CD4-positive, alpha-beta T cell treated with Interferon gamma for 1 hour (primary cell): Measurements from ENCODE around the gene ZHX3.

Experiments used
- DNase-seq: peaks from one replicate; pipeline ENCODE4 v3.0.0-alpha.2; 2020

Gene ZHX3

DNA sequence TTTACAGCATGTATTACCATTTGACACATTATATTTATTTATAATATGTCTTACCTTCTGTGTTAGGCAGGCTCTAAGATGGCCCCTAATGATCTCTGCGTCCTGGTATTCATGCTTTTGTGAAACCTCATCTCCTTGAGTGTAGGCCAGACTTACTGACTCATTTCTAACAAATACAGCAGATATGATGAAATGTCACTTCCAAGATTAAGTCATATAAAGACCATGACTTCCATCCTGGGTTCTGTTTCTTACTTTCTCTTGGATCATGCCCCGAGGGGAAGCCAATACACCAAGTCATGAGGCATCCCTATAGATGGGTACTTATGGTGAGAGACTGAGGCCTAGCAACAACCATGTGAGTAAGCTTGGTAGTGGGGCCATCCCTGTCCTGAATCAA lies 30.2 kb downstream of the ZHX3 start:
- no peak for DNase-seq

DNA sequence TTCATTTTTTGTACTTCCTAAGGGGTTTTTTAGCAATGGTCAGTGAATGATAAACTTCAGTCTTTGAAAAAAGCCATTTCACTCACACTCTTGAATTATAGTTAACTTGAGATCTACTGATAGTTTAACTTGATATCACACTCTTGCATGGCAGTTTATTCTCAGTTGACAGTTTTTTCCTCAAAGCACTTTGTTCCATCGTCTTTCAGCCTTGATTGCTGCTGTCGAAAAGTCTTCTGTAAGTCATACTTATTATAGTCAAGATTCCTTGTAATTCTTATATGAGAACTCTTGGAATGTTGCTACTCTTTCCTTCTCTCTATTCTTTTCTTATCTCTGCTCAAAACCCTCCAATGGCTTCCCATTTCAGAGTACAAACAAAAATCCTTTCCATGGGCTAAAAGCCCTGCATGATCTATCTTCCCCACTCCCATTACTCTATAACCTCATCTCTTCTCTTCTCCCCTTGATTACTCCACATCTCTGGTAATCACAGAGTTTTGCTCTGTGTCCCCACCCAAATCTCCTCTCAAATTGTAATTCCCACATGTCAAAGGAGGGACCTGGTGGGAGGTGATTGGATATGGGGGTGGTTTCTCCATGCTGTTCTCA lies 31.2 kb downstream of the ZHX3 start:
- DNase-seq, result no peak

DNA sequence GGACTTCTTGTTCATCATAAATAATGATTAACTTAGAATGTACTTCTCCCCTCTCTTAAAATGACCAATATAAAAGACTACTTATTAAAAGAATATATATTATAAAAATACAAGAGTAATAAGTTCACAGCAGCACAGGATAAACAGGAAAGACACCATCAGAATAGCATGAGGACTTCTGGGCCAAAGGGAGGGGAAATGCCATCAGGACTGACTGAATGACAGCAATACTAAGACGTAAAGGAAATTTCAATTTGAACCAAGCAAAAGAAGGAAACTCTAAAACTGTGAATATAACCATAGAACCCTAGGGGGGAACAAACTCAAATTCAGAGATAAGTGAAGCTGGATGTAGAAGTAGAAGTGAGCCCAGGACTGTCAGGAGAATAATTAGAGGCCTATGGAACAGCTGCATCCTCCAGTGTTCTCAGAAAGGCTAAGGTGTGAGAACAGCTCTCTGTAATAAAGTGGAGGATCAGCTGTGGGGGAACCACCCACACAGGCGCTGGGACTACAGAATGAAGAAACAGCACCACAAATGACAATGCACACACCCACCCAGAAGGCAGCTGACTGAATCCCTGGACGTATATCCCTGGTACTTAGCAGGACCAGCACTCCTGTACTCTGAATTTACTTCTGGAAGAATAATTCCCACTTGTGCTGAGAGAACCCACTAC lies 37.8 kb downstream of the ZHX3 start:
- DNase-seq, result no peak

DNA sequence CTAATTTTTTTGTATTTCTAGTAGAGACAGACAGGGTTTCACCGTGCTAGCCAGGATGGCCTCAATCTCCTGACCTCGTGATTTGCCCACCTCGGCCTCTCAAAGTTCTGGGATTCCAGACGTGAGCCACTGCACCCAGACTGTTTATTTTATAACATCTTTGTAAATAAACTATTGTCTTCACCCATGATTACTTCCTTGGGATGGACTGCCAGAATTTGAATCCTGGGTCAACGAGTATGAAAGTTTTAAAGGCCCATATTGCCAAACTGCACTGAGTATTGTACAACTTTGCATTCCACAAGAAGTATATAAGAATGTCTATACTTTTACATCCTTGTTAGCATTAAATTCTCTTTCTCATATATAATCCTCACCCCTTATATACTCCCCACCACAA lies 38.6 kb downstream of the ZHX3 start:
- DNase-seq, result no peak

DNA sequence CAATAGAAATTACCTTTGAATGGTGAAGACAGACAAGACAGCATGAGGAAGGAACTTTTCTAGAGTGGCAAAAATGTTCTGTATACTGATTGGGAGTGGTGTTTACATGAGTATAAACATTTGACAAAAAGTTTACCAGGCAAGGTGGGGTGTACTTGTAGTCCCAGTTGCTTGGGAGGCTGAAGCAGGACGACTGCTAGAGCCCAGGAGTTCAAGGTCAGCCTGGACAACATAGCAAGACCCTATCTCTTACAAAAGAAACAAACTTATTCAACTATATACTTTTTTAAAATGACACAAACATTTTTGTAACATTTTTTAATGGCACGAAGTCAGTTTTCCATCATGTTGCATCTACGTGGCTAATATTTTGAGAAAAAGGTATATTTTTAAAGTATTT lies 40.5 kb downstream of the ZHX3 start:
- no peak for DNase-seq

DNA sequence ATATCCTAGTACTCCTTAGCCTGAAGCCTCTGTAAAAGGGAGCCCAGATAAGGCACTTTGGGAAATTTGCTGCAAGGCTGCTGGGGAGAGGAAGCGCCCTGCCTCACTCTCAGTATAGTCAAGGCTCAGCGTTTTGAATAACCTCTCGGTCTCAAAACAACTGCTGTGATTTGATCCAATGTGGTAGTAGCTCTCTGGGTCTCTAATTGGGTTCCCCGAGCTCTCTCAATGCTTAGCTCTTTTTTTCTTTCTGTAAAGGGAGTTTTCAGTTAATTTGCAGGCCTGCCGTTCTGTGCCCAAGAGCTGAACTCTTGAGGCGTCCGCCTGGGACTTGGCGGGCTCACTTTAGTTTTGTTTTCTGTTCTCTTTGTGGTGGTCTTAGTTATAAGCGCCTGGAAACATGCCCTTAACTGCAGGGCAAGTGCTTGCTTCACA lies 41.2 kb downstream of the ZHX3 start:
- DNase-seq, result no peak

DNA sequence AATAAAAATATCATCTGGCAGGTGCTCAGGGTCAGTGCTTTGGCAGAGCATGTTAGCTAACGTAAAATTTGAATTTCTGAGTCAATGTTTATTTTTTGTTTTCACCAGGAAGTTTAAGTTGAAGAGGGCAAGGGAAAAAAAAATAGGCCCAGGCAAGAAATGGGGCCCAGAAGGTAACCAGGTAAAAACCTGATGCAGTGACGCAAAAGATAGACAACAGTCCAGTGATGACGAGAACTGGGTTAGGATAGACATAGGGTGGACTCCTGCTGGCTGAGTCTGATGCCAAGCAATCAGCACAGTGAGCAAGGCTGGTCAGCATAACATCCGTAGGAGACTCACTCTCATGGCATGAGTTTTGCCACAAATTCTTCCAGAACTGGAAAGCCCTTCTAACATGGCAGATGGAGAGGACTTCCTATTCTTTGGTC lies 42.2 kb downstream of the ZHX3 start:
- DNase-seq, result no peak

DNA sequence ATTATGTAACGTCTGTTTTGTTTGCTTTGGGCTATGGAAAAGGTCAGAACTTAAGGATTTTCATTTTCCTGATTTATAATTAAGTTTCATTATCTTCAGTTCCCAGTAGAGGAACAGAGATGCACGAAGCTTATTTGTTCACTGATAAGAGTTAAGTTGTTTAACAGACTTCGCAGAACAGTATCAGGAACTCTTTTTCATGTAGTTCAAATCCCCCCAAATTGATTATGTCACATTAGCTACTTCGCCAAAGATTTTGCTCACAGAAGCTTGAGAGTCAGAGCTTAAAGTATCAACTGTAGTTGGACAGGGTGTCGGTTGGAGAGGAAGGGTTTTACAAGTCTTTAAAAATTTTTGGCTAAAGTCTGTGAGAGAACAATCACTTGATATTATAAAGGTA lies 43.4 kb downstream of the ZHX3 start:
- no peak for DNase-seq

DNA sequence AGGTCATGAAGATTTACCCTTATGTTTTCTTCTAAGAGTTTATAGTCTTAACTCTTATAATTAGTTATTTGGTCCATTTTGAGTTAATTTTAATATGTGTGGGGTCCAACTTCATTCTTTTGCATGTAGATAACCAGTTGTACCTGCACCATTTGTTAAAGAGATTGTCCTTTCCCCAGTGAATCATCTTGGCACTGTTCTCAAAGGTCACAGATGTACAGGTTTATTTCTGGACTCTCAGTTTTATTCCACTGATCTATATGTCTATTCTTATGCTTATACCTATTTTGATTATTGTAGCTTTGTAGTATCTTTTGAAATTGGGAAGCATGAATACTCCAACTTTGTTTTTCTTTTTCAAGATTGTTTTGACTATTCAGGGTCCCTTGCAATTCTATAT lies 44.1 kb downstream of the ZHX3 start:
- DNase-seq, result no peak

DNA sequence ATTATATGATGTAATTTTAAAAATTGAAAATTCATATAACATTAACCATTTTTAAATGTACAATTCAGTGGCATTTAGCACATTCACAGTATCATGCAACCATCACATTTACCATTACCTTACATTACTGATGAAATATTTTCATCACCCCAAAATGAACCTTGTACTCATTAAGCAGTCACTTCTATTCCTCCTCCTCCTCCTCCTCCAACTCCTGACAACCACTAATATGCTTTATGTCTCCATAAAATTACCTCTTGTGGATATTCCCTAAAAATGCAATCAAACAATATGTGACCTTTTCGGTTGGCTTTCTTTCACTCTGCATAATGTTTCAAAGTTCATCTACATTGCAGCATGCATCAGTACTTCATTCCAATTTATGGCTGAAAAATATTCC lies 45.2 kb downstream of the ZHX3 start:
- DNase-seq, result no peak

DNA sequence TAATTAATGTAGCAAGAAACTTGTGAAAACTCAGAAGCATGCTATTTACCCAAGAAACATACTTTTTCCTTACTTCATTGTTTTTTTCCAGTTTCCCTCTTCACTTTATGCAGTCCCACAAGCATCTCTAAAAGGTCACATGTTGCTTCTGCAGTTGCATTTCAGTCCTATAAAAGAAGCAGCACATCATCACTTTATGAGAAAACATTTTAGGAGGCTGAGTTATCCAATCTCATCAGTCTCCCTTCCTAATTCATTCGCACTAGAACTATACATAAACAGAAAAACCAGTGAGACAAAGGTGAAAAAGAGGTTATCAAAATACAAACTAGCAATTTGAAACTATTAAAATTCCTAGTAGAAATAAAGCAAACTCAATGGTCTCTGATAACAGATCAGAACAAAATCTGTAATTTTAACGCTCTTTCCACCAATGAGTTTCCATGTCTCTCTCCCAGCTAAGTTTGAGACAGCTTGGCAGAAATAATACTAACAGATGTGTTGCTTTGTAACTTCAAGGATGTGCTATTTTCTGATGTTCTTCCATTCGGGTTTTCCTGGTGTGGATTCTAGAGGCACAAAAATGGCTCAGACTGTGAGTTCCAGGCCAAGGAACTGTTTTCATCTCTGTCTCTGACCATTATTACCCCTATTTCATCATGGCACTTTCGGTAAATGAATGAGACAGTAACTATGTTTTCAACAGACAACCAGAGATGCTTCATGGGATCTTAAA lies 48.4 kb downstream of the ZHX3 start:
- DNase-seq, result no peak

DNA sequence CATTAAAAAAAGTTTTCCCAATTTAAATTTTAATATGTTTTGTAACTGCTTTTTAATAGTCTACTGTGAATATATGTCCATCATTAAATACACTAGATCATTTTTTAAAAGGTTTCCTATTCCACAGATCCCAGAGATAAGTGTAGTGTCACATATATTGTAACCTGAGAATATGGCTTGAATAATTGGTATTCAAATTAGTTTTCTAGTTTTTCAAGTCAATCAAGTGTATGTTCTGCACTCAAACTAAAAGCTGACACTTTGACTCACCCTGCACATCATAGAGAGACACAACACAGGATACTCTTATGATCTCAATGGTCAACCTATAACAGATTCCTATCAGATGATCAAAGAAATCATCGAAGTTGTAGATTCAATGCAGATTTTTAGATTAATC lies 49.1 kb downstream of the ZHX3 start:
- no peak for DNase-seq

DNA sequence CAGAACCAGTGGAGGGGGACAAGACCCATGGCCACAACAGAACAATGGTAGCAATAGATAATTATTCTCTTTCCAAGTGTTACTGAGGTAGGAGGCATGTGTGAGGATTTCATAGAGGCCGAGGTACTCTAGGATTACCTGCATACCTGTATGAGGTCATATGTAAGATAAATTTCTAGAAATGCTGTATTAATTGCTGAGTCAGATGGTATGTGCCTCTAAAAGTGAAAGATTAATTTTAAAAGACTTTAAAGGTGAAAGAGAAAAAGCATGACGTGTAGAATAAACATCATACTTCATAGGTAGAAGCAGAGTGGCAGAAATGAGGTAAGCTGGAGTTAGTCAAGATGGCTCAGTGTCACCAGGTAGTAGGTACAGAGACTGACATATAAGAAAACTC lies 51.6 kb downstream of the ZHX3 start:
- no peak for DNase-seq

DNA sequence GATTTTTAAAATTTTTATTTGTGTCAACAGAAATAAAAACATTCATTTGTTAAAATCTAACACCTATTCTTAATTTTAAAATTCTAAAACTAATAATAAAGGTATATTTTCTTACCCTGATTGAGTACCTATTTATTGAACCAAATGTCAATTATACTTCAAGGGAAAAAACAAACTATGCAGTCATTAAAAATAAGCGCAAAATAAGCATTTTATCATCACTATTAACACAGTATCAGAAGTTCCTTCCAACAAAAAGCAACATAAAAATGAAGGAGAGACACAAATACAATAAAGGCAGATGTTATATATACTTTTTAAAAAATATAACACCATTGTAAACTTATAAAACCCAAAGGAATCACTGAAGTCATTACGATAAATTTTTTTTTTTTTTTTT lies 52.7 kb downstream of the ZHX3 start:
- no peak for DNase-seq

DNA sequence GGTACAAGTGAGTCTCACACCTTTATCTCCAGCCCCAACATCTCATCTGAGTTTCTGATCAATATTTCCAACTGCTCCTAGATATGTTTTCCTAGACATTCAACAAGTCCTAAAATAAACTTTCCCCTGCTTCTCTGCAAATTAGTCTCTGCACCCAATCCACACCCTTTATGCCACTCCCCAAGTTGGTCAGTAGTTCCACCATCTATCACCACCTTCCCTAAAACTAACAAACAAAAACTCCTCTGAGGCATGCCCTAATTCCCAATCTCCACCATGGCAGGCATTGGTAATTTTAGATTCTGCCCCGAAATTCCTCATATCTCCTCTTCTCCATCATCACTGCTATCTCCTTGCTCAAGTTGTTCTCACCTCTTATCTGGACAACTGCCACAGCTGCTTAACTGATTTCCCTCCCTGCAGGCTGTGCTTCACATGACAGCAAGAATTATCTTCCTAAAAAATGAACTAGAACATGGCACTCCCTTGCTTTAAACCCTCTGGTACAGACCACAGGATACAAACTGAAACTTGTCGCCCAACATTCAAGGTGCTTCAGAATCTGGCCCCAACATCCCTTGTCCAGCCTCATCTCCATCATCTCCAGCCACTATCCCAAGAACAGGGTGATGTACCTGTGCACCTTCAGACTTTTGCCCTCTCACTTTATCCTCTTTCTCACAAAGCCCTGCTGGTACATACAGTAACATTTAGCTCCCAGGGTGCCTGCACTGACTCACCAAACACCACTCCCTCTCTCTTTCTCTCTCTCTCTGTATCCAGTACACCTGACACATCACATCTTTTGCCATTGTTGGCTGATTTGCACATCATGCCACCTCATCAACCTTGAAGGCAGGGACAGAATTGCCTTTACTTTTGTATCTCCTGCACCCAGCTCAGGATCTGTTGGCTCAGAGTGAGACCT lies 55.5 kb downstream of the ZHX3 start:
- DNase-seq, result no peak

DNA sequence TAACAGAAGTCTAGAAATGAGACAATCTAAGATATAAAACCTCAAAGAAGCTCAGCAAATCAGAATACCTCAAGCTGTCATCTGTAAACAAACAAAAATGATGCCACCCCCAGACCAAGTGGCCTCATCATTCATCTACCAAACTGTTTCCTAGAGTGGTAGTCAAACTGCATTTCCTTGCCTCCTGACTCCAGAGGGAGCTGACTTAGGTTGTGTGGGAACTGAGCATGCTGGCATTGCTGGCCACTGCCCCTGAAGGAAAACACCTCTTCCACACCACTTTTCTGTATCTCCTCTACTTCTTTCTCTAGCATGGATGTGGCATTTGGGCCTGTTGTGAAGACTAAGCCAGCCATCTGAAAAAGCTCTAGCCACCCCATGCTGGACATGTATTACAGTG lies 56.3 kb downstream of the ZHX3 start:
- no peak for DNase-seq

DNA sequence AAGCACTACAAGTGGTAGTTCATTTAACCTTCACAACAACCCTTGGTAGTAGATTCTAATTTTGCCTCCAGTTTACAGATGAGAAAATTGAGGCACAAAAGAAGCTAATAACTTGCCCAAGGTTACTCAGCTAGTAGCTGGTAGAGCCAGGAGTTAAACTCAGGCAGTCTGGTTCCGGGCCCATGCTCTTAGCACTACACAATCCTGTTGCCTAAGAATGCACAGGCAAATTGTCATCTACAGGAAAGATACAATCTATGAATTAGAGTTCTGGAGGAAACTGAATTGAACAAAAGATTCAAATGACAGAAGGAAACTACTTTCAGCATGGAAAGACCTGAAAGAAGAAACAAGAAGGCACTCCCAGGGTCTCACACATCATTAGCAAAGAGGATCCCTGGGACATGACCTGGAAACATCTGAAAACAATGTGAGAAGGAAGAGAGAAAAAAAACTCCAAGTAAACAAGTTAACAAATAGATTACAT lies 56.8 kb downstream of the ZHX3 start:
- DNase-seq, result no peak

DNA sequence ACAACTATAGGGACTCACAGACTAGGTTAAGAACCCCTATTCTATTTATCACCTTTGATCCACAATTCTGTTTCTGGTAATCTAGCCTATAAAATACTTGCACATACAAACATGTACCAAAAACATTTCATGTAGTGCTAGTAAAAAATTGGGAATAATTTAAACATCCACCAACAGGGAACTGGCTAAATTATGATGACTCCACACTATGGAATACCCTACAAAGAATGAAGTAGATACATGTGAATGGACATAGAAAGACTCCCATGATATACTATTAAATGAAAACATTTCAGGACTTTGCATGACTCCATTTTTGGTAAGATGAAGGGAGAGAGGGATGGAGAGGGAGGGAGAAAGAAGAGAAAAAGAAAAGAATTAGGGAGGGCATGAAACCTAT lies 58.2 kb downstream of the ZHX3 start:
- no peak for DNase-seq

DNA sequence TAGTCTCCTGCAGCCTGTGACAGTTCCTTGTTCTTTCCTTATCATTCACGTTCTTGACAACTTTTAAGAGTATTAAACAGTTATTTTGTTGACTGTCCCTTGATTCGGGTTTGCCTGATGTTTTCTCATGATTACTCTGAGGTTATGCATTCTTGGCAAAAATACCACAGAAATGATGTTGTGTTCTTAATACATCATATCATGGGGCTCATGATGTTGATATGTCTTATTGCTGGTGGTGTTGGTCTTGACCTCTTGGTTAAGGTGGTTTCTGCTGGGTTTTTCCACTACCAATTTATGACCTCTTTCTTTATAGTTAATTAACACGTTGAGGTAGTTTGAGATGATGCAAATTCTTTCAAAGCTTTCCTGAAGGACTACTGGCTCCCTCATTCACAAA lies 59.1 kb downstream of the ZHX3 start:
- DNase-seq, result no peak

DNA sequence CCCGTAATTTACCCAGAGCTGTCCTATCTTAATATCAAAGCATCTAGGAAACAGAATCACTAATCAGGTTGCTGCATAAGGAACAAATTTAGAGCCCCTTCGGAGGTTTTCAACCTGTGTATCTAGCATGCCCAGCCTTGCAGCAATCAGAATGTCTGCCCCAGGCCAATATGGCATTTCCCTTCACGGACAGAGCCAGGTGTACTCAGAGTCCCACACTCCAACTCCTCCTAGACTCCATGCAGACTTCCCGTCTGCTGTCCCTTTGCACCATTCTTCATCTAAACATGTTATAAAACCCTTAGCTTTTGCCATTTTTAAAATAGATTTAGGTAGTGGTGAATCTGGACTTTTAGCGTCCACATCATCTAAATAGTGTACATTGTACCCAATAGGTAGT lies 61.0 kb downstream of the ZHX3 start:
- no peak for DNase-seq

DNA sequence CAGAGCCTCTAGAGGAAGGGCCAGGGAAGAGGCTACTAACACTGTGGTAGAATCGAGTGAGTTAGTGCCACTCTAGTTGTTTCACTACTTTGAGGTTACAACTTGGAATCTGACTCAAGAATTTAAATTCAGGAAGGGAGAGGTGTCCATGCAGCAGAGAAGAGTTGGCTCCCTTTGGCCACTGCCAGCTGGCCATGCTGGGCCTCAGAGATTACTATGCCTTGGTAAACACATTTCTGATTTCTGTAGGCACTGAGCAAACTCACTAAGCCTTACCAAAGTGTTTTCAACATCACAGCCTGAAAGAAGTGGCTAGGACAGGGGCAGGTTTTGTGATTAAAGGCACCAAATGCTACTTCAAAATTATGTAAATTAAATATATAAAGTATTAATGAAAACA lies 61.9 kb downstream of the ZHX3 start:
- no peak for DNase-seq

DNA sequence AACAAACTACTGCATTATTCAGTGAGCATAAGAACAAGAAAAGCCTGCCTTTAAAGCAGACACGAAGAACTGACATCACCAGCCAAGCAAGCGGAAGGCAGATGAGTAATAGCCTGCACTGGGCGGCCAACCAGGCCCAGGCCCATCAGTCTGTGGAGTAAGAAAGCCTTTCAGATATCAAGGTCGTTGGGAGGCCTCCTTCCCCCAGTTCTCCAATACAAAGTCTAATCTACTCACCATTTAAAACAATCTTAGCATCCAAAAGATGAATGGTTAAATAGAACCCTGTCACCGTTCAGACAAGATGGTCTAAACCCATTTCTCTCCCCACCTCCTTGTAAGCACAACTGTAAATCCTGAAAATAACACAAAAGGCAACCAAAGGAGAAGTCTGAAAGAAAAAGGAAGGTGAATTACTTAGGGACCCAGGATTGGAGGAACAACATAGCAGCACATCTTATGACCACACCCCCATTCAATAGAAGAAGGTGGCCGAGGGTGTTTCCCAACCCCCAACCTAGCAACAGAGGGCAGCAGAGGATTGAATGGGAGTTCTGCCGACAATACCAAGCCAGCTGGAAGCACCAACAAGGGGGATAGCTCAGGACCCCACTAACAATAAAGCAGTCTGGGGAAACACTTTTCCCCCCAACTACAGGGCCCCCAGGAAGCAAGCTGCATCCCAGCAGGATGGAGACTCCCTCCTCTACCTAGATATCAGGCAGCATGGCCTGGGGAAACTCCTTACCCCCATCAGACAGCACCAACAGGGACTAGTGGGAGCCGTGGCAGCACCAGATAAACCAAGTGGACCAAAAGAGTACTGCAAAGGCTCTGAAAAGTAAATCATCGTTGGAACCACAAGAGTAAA lies 67.9 kb downstream of the ZHX3 start:
- DNase-seq, result no peak
